H9 (cell line): ENCODE data around the gene SLC45A1. TPM values are rescaled to one million over a fixed set of nuclear protein-coding genes. Genes with fewer than 3 reads are reported as not detected.

Source experiments
- DNase-seq: peaks from one replicate; pipeline ENCODE4 v3.0.0-alpha.2; 2017
- H2AFZ ChIP-seq: one replicate; pipeline ENCODE4 v1.6.1; 2013; ENCODE audit warnings: mild to moderate bottlenecking, low read length, control low read depth, moderate library complexity
- H2AK5ac ChIP-seq: 2 replicates; pipeline ENCODE4 v1.6.1; 2013; ENCODE audit warnings: low read length, control low read depth, mixed read lengths; ENCODE audit not compliant: insufficient read length
- H2BK120ac ChIP-seq: one replicate; pipeline ENCODE4 v1.6.1; 2013; ENCODE audit warnings: low read depth, mild to moderate bottlenecking, low read length, control low read depth, inconsistent platforms; ENCODE audit not compliant: poor library complexity, severe bottlenecking
- H2BK12ac ChIP-seq: 2 replicates; pipeline ENCODE4 v1.6.1; 2013; ENCODE audit warnings: low read length, control low read depth, mixed read lengths, low read depth; ENCODE audit not compliant: insufficient read length
- H2BK15ac ChIP-seq: 2 replicates; pipeline ENCODE4 v1.6.1; 2013; ENCODE audit warnings: low read depth, low read length, control low read depth
- H2BK20ac ChIP-seq: one replicate; pipeline ENCODE4 v1.6.1; 2013; ENCODE audit warnings: low read depth, mild to moderate bottlenecking, low read length, control low read depth, inconsistent platforms; ENCODE audit not compliant: poor library complexity, severe bottlenecking
- H2BK5ac ChIP-seq: 2 replicates; pipeline ENCODE4 v1.6.1; 2013; ENCODE audit warnings: low read length, control low read depth, mixed read lengths; ENCODE audit not compliant: insufficient read length
- H3K14ac ChIP-seq: 2 replicates; pipeline ENCODE4 v1.6.1; 2013; ENCODE audit warnings: low read length, control low read depth; ENCODE audit not compliant: insufficient read depth
- H3K18ac ChIP-seq: 2 replicates; pipeline ENCODE4 v1.6.1; 2013; ENCODE audit warnings: low read depth, mild to moderate bottlenecking, mixed read lengths, low read length, control low read depth; ENCODE audit not compliant: insufficient read length
- H3K23ac ChIP-seq: 2 replicates; pipeline ENCODE4 v1.6.1; 2013; ENCODE audit warnings: low read length, control low read depth, mixed read lengths, low read depth; ENCODE audit not compliant: insufficient read length
- H3K23me2 ChIP-seq: 2 replicates; pipeline ENCODE4 v1.6.1; 2013; ENCODE audit warnings: low read depth, mild to moderate bottlenecking, mixed read lengths, low read length, control low read depth; ENCODE audit not compliant: insufficient read length, poor library complexity, severe bottlenecking
- H3K27ac ChIP-seq: 2 replicates; pipeline ENCODE4 v1.5.1; 2013; ENCODE audit warnings: low read length, control low read depth, mixed read lengths, low read depth; ENCODE audit not compliant: insufficient read length
- H3K27me3 ChIP-seq: 2 replicates; pipeline ENCODE4 v1.6.1; 2013; ENCODE audit warnings: low read length, control low read depth, inconsistent platforms; ENCODE audit not compliant: insufficient read depth
- H3K4ac ChIP-seq: 2 replicates; pipeline ENCODE4 v1.6.1; 2013; ENCODE audit warnings: low read depth, mild to moderate bottlenecking, control low read depth, inconsistent platforms, low read length, moderate library complexity
- H3K4me1 ChIP-seq: 2 replicates; pipeline ENCODE4 v1.6.1; 2013; ENCODE audit warnings: low read length, control low read depth, inconsistent platforms; ENCODE audit not compliant: insufficient read depth
- H3K4me2 ChIP-seq: 2 replicates; pipeline ENCODE4 v1.6.1; 2013; ENCODE audit warnings: low read length, control low read depth, mixed read lengths; ENCODE audit not compliant: insufficient read length, insufficient read depth
- H3K56ac ChIP-seq: 2 replicates; pipeline ENCODE4 v1.6.1; 2013; ENCODE audit warnings: low read depth, mild to moderate bottlenecking, mixed read lengths, low read length, control low read depth; ENCODE audit not compliant: insufficient read length
- H3K79me1 ChIP-seq: 2 replicates; pipeline ENCODE4 v1.6.1; 2013; ENCODE audit warnings: low read depth, mild to moderate bottlenecking, moderate library complexity, low read length, control low read depth, inconsistent platforms; ENCODE audit not compliant: insufficient read depth, poor library complexity, severe bottlenecking
- H3K79me2 ChIP-seq: 2 replicates; pipeline ENCODE4 v1.6.1; 2013; ENCODE audit warnings: low read length, control low read depth, inconsistent platforms; ENCODE audit not compliant: insufficient read depth
- H3K9ac ChIP-seq: 2 replicates; pipeline ENCODE4 v1.6.1; 2013; ENCODE audit warnings: low read length, control low read depth, mixed read lengths; ENCODE audit not compliant: insufficient read length; ENCODE audit errors: extremely low read depth
- H3K9me3 ChIP-seq: one replicate; pipeline ENCODE4 v1.6.1; 2013; ENCODE audit warnings: low read depth, low read length, inconsistent platforms; ENCODE audit not compliant: control insufficient read depth
- H3T11ph ChIP-seq: one replicate; pipeline ENCODE4 v1.6.1; 2013; ENCODE audit warnings: mild to moderate bottlenecking, low read length, control low read depth, inconsistent platforms
- H4K20me1 ChIP-seq: one replicate; pipeline ENCODE4 v1.6.1; 2013; ENCODE audit not compliant: control insufficient read depth, insufficient read length, insufficient read depth
- H4K5ac ChIP-seq: 2 replicates; pipeline ENCODE4 v1.6.1; 2013; ENCODE audit warnings: low read depth, mild to moderate bottlenecking, mixed read lengths, low read length, control low read depth; ENCODE audit not compliant: insufficient read length
- H4K8ac ChIP-seq: replicated peaks from 2 replicates; pipeline ENCODE4 v1.6.1; 2013; ENCODE audit warnings: low read length, control low read depth, mixed read lengths, low read depth; ENCODE audit not compliant: insufficient read length
- H4K91ac ChIP-seq: 2 replicates; pipeline ENCODE4 v1.6.1; 2013; ENCODE audit warnings: low read depth, mild to moderate bottlenecking, moderate library complexity, mixed read lengths, low read length, control low read depth; ENCODE audit not compliant: insufficient read length
- H3K27ac Mint-ChIP-seq, 3 experiments: 2 replicates in 2 of 3; 3 replicates in 1 of 3; pipeline ENCODE4 v1.8.0; 2020 to 2021; ENCODE audit warnings: mixed read lengths in 3 of 3, mild to moderate bottlenecking in 1 of 3, moderate library complexity in 1 of 3
- H3K27me3 Mint-ChIP-seq: 2 replicates; pipeline ENCODE4 v1.8.0; 2021; ENCODE audit warnings: low read depth, mild to moderate bottlenecking, moderate library complexity, mixed read lengths
- H3K36me3 Mint-ChIP-seq, 3 experiments: 2 replicates in 2 of 3; 3 replicates in 1 of 3; pipeline ENCODE4 v1.8.0; 2020 to 2021; ENCODE audit warnings: low read depth in 3 of 3, mixed read lengths in 3 of 3; ENCODE audit not compliant: insufficient read depth in 1 of 3
- H3K4me1 Mint-ChIP-seq, 2 experiments: 2 replicates each; pipeline ENCODE4 v1.8.0; 2020; ENCODE audit warnings: mixed read lengths in 2 of 2
- H3K4me3 Mint-ChIP-seq, 2 experiments: 2 replicates in 1 of 2; 3 replicates in 1 of 2; pipeline ENCODE4 v1.8.0; 2020 to 2021; ENCODE audit warnings: mild to moderate bottlenecking in 2 of 2, mixed read lengths in 2 of 2, moderate library complexity in 1 of 2
- H3K9me3 Mint-ChIP-seq, 2 experiments: 2 replicates in 1 of 2; 3 replicates in 1 of 2; pipeline ENCODE4 v1.8.0; 2020; ENCODE audit warnings: mild to moderate bottlenecking in 2 of 2, mixed read lengths in 2 of 2, moderate library complexity in 1 of 2
- CTCF ChIP-seq: fragments of 200-600 bp; sonication (generic); conservative IDR thresholded peaks from 3 replicates; pipeline ENCODE4 v1.8.0; 2021; ENCODE audit warnings: antibody characterized with exemption, mild to moderate bottlenecking
- WGBS: extraction: QIAGEN DNeasy Blood & Tissue Kit; methylation state at CpG from one replicate; pipeline ENCODE4 v1.1.7; 2013; ENCODE audit warnings: missing lambda C conversion rate, low lambda C conversion rate, mixed read lengths; ENCODE audit not compliant: insufficient read length; ENCODE audit errors: extremely low coverage; 5-methylcytosine and 5-hydroxymethylcytosine counted together
- total RNA-seq: library from RNA; stranded (reverse); gene quantifications from 2 replicates; pipeline ENCODE4 v1.2.1, GENCODE V29; 2021

SLC45A1 gene
- total RNA-seq, 1 experiment from 2014 or later: 0.63 TPM

DNA sequence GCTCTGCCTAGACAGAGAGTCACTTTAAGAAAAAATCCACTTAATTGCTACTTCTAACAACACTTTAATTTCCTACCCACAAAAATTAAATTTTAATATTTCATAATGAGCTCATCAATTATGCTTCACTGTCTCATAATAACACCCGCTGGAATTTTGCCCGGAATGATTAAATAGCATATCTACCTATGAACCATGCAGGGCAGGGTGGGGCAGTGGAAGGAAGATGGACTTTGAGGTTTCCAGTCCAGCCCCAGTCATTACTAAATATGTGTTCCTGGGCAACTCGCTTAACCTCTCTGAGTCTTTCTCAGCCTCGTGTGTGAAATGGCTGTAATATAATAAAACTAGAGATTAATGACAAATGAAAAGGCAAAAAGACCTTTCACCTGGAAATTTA, 32.8 kb upstream of the SLC45A1 start:
- Histone ChIP-seq H3K23me2 (peaks cover 4% of the 10 kb centered on the region), H3K56ac (no peak overlapping the region), H3K4me2 (no peak overlapping the region), H2BK20ac (no peak overlapping the region), H3K9ac (no peak overlapping the region), H3T11ph (no peak overlapping the region), H3K23ac (no peak overlapping the region), H3K14ac (no peak overlapping the region), H3K79me1 (no peaks in the 10 kb centered on the region), H3K4me1 (no peaks in the 10 kb centered on the region; the same call in 1 of the 2 replicates), H2BK120ac (no peak overlapping the region), H2BK12ac (no peak overlapping the region), H3K27me3 (no peaks in the 10 kb centered on the region), H4K5ac (no peak overlapping the region), H4K8ac (no peak overlapping the region), H3K18ac (no peak overlapping the region), H3K79me2 (no peaks in the 10 kb centered on the region), H3K27ac (no peak overlapping the region), H2AK5ac (no peak overlapping the region), H2BK15ac (no peak overlapping the region), H2AFZ (no peak overlapping the region), H4K91ac (no peak overlapping the region), H2BK5ac (no peak overlapping the region), H3K9me3 (no peaks in the 10 kb centered on the region), H3K4ac (no peak overlapping the region), H4K20me1 (no peaks in the 10 kb centered on the region)
- WGBS: 100% methylated on average over 1 of the region's 4 CpGs
- DNase-seq: no peak
- Mint-ChIP-seq H3K27ac (no peak overlapping the region), H3K27me3 (peaks cover 10% of the 10 kb centered on the region), H3K36me3 (no peaks in the 10 kb centered on the region), H3K9me3 (no peaks in the 10 kb centered on the region), H3K4me1 (peaks cover 15 to 16% of the 10 kb centered on the region in 2 experiments), H3K4me3 (no peak overlapping the region)
- no peak for TF ChIP-seq CTCF
